Measurements from ENCODE around the gene STK32C.

STK32C gene

GRCh38 chr10:132206806-132207535 lies 100.8 kb downstream of the STK32C start:
- DNase-seq, result no peak

- no peak for DNase-seq
These were observed 101.4 kb downstream of the STK32C start for GRCh38 chr10:132206377-132206745.

GRCh38 chr10:132205650-132206376 lies 101.9 kb downstream of the STK32C start:
- no peak for DNase-seq

- DNase-seq, result no peak
These were observed 102.8 kb downstream of the STK32C start for GRCh38 chr10:132204781-132205473.

GRCh38 chr10:132204078-132204780 lies 103.5 kb downstream of the STK32C start:
- DNase-seq, result no peak

GRCh38 chr10:132203256-132204077 lies 104.3 kb downstream of the STK32C start:
- DNase-seq, result no peak

GRCh38 chr10:132202070-132202970 lies 105.4 kb downstream of the STK32C start:
- no peak for DNase-seq

- no peak for DNase-seq
These were observed 106.4 kb downstream of the STK32C start for GRCh38 chr10:132201111-132201969.

GRCh38 chr10:132200344-132201110 lies 107.2 kb downstream of the STK32C start:
- DNase-seq, result no peak

- DNase-seq, result no peak
These were observed 107.9 kb downstream of the STK32C start for GRCh38 chr10:132199854-132200311.

GRCh38 chr10:132199268-132199853 lies 108.4 kb downstream of the STK32C start:
- no peak for DNase-seq

- DNase-seq, result no peak
These were observed 109.2 kb downstream of the STK32C start for GRCh38 chr10:132198381-132199181.

GRCh38 chr10:132198068-132198370 lies 109.7 kb downstream of the STK32C start:
- DNase-seq, result no peak

- no peak for DNase-seq
These were observed 110.3 kb downstream of the STK32C start for GRCh38 chr10:132197271-132198067.

GRCh38 chr10:132196178-132197113 lies 111.3 kb downstream of the STK32C start:
- no peak for DNase-seq
